Cardiac muscle cell (in vitro differentiated cells and primary cell): ENCODE data around the gene PIGZ. TPM values are rescaled to one million over a fixed set of nuclear protein-coding genes. Genes with fewer than 3 reads are reported as not detected.
"Not testable (repeated sequence)": the region's sequence is repeated elsewhere in the genome, so short reads cannot be mapped to it uniquely, and the experiment has no call there.

Source experiments
- DNase-seq, 2 donors: peaks; one replicate each; pipeline versions ENCODE4 v3.0.0 to v3.0.0-alpha.2; 2010 to 2017; ENCODE audit warnings: low read depth in 1 of 2, low spot score in 1 of 2
- H3K27ac ChIP-seq: fragments of 200-600 bp; sonication (generic); 2 replicates; pipeline ENCODE4 v1.5.1; 2016
- H3K27me3 ChIP-seq: fragments of 200-600 bp; sonication (generic); 2 replicates; pipeline ENCODE4 v1.6.0; 2016; ENCODE audit warnings: control low read depth
- H3K36me3 ChIP-seq: fragments of 200-600 bp; sonication (generic); 2 replicates; pipeline ENCODE4 v1.5.1; 2016; ENCODE audit warnings: control low read depth
- H3K4me1 ChIP-seq: fragments of 200-600 bp; sonication (generic); 2 replicates; pipeline ENCODE4 v1.8.1; 2017; ENCODE audit warnings: low read depth, mild to moderate bottlenecking, mixed run types
- H3K4me3 ChIP-seq: fragments of 200-600 bp; sonication (generic); 2 replicates; pipeline ENCODE4 v1.5.1; 2016; ENCODE audit warnings: mild to moderate bottlenecking
- H3K9me3 ChIP-seq: fragments of 200-600 bp; sonication (generic); 2 replicates; pipeline ENCODE4 v1.5.1; 2017; ENCODE audit warnings: low read depth, mild to moderate bottlenecking, control low read depth
- CTCF ChIP-seq: IDR thresholded peaks from 2 replicates; pipeline ENCODE4 v1.5.1; 2012; ENCODE audit warnings: low read depth, mild to moderate bottlenecking, low read length
- polyA plus RNA-seq: library from polyadenylated mRNA; unstranded; fragments of >200 nt; fragmentation: Nextera tagmentation; extraction: Ambion mirVana; gene quantifications from 2 replicates; pipeline ENCODE4 v1.2.1, GENCODE V29; 2016
- total RNA-seq: library from RNA; depleted of rRNA; stranded (reverse); fragments of >200 nt; gene quantifications from 2 replicates; pipeline ENCODE4 v1.2.3, GENCODE V29; 2016

Gene PIGZ
- total and polyA plus RNA-seq, 2 experiments from 2014 or later = 4.1 to 8.1 TPM

GRCh38 chr3:196947860-196948441, 20.7 kb downstream of the PIGZ start:
- Histone ChIP-seq H3K4me3 (no peak overlapping the region), H3K27ac (no peak overlapping the region), H3K4me1 (peaks cover 7% of the 10 kb centered on the region), H3K9me3 (no peaks in the 10 kb centered on the region), H3K36me3 (no peaks in the 10 kb centered on the region), H3K27me3 (peaks cover 6% of the 10 kb centered on the region)
- DNase-seq = no peak
- no peak for TF ChIP-seq CTCF

- Histone ChIP-seq H3K27me3 (no peaks in the 10 kb centered on the region), H3K9me3 (no peaks in the 10 kb centered on the region), H3K27ac (no peak overlapping the region), H3K36me3 (no peaks in the 10 kb centered on the region), H3K4me1 (peaks cover 7% of the 10 kb centered on the region), H3K4me3 (no peak overlapping the region)
- DNase-seq = no peak
- no peak for TF ChIP-seq CTCF
Measured at GRCh38 chr3:196947136-196947859, 21.3 kb downstream of the PIGZ start.

GRCh38 chr3:196944037-196944790, 24.4 kb downstream of the PIGZ start:
- peaks cover 14% of the 10 kb centered on the region for H3K4me1 ChIP-seq
- DNase-seq, H3K4me3 ChIP-seq, H3K27ac ChIP-seq, H3K9me3 ChIP-seq, H3K36me3 ChIP-seq, H3K27me3 ChIP-seq: not testable (repeated sequence)

- peak overlapping the region; percentile 99 for H3K4me3 ChIP-seq
- peak; percentile 28 to 51 for DNase-seq
- peaks cover 14% of the 10 kb centered on the region for H3K4me1 ChIP-seq
- H3K27ac ChIP-seq = peak overlapping the region; percentile 78
- no peaks in the 10 kb centered on the region for H3K9me3 ChIP-seq
- TF ChIP-seq CTCF = no peak
- H3K36me3 ChIP-seq = peaks cover 7% of the 10 kb centered on the region
- H3K27me3 ChIP-seq = no peaks in the 10 kb centered on the region
Measured at GRCh38 chr3:196942915-196943277, 25.7 kb downstream of the PIGZ start.

- no peaks in the 10 kb centered on the region for H3K9me3 ChIP-seq
- H3K27me3 ChIP-seq = no peaks in the 10 kb centered on the region
- H3K27ac ChIP-seq = peak within 1 kb of the TSS; percentile 93
- peak; percentile 99 for DNase-seq
- TF ChIP-seq CTCF = peak; percentile 61
- peaks cover 14% of the 10 kb centered on the region for H3K4me1 ChIP-seq
- H3K36me3 ChIP-seq = peaks cover 12% of the 10 kb centered on the region
- peak within 1 kb of the TSS; percentile 99 for H3K4me3 ChIP-seq
Measured at GRCh38 chr3:196942226-196942914, 26.3 kb downstream of the PIGZ start, which contains the start of gene NCBP2. NCBP2 (minus strand) TSS chr3:196942528; CDS start chr3:196942503, 25 bp downstream.
